HEK293 (cell line): ENCODE data around the gene TNFSF13.
A peak's percentile ranks its signal among the peaks of the same experiment; 100 is the strongest.

Experiments
- GLIS1 ChIP-seq: fragments of 450-650 bp; formaldehyde crosslinking; IDR thresholded peaks from 2 replicates; pipeline ENCODE4 v1.5.1; 2016; ENCODE audit warnings: missing biosample characterization, missing genetic modification characterization
- IKZF3 ChIP-seq: fragments of 450-650 bp; IDR thresholded peaks from 2 replicates; pipeline ENCODE4 v1.5.0; 2018; ENCODE audit warnings: missing biosample characterization, mild to moderate bottlenecking, missing genetic modification characterization, moderate library complexity
- INSM2 ChIP-seq: fragments of 450-650 bp; formaldehyde crosslinking; IDR thresholded peaks from 2 replicates; pipeline ENCODE4 v1.5.1; 2016; ENCODE audit warnings: missing biosample characterization, missing genetic modification characterization
- KLF10 ChIP-seq: fragments of 450-650 bp; IDR thresholded peaks from 2 replicates; pipeline ENCODE4 v1.5.1; 2018; ENCODE audit warnings: missing biosample characterization, mild to moderate bottlenecking, missing genetic modification characterization
- MZF1 ChIP-seq: fragments of 450-650 bp; formaldehyde crosslinking; IDR thresholded peaks from 2 replicates; pipeline ENCODE4 v1.5.1; 2017; ENCODE audit warnings: missing biosample characterization, missing genetic modification characterization, borderline replicate concordance
- OVOL3 ChIP-seq: fragments of 450-650 bp; formaldehyde crosslinking; IDR thresholded peaks from 2 replicates; pipeline ENCODE4 v1.5.1; 2016; ENCODE audit warnings: missing biosample characterization, missing genetic modification characterization
- PATZ1 ChIP-seq: fragments of 450-650 bp; formaldehyde crosslinking; IDR thresholded peaks from 2 replicates; pipeline ENCODE4 v1.5.1; 2016; ENCODE audit warnings: missing biosample characterization, missing genetic modification characterization
- SP2 ChIP-seq: fragments of 450-650 bp; formaldehyde crosslinking; IDR thresholded peaks from 2 replicates; pipeline ENCODE4 v1.5.1; 2016; ENCODE audit warnings: missing biosample characterization, missing genetic modification characterization
- SP7 ChIP-seq: fragments of 450-650 bp; formaldehyde crosslinking; IDR thresholded peaks from 2 replicates; pipeline ENCODE4 v1.5.1; 2016; ENCODE audit warnings: missing biosample characterization, missing genetic modification characterization
- TCF7L2 ChIP-seq: IDR thresholded peaks from 2 replicates; pipeline ENCODE4 v1.6.1; 2011; ENCODE audit warnings: low read depth, mild to moderate bottlenecking, inconsistent platforms, low read length, moderate library complexity, borderline replicate concordance
- ZBTB20 ChIP-seq: fragments of 450-650 bp; formaldehyde crosslinking; IDR thresholded peaks from 2 replicates; pipeline ENCODE4 v1.5.1; 2016; ENCODE audit warnings: missing biosample characterization, missing genetic modification characterization
- ZBTB8A ChIP-seq: fragments of 450-650 bp; formaldehyde crosslinking; IDR thresholded peaks from 2 replicates; pipeline ENCODE4 v1.5.1; 2016; ENCODE audit warnings: missing biosample characterization, missing genetic modification characterization
- ZEB2 ChIP-seq: fragments of 450-650 bp; formaldehyde crosslinking; IDR thresholded peaks from 2 replicates; pipeline ENCODE4 v1.5.1; 2016; ENCODE audit warnings: missing biosample characterization, missing genetic modification characterization
- ZNF211 ChIP-seq: fragments of 450-650 bp; formaldehyde crosslinking; IDR thresholded peaks from 2 replicates; pipeline ENCODE4 v1.5.1; 2016; ENCODE audit warnings: low read depth, missing biosample characterization, missing genetic modification characterization
- ZNF24 ChIP-seq: fragments of 450-650 bp; formaldehyde crosslinking; IDR thresholded peaks from 2 replicates; pipeline ENCODE4 v1.5.1; 2016; ENCODE audit warnings: missing biosample characterization, missing genetic modification characterization
- ZNF280D ChIP-seq: fragments of 450-650 bp; formaldehyde crosslinking; IDR thresholded peaks from 2 replicates; pipeline ENCODE4 v1.5.1; 2016; ENCODE audit warnings: missing biosample characterization, missing genetic modification characterization
- ZNF311 ChIP-seq: fragments of 450-650 bp; formaldehyde crosslinking; IDR thresholded peaks from 2 replicates; pipeline ENCODE4 v1.5.1; 2017; ENCODE audit warnings: missing biosample characterization, missing genetic modification characterization, borderline replicate concordance
- ZNF335 ChIP-seq: fragments of 450-650 bp; formaldehyde crosslinking; conservative IDR thresholded peaks from 2 replicates; pipeline ENCODE4 v1.5.1; 2016; ENCODE audit warnings: missing biosample characterization, missing genetic modification characterization
- ZNF398 ChIP-seq: fragments of 450-650 bp; formaldehyde crosslinking; IDR thresholded peaks from 2 replicates; pipeline ENCODE4 v1.5.1; 2017; ENCODE audit warnings: missing biosample characterization, missing genetic modification characterization
- ZNF423 ChIP-seq: fragments of 450-650 bp; formaldehyde crosslinking; IDR thresholded peaks from 2 replicates; pipeline ENCODE4 v1.5.1; 2016; ENCODE audit warnings: missing biosample characterization, missing genetic modification characterization
- ZNF426 ChIP-seq: fragments of 450-650 bp; formaldehyde crosslinking; IDR thresholded peaks from 2 replicates; pipeline ENCODE4 v1.5.1; 2017; ENCODE audit warnings: missing biosample characterization, missing genetic modification characterization, mild to moderate bottlenecking, inconsistent platforms, moderate library complexity
- ZNF624 ChIP-seq: fragments of 450-650 bp; formaldehyde crosslinking; IDR thresholded peaks from 2 replicates; pipeline ENCODE4 v1.5.1; 2017; ENCODE audit warnings: missing biosample characterization, missing genetic modification characterization
- ZNF654 ChIP-seq: fragments of 450-650 bp; formaldehyde crosslinking; IDR thresholded peaks from 2 replicates; pipeline ENCODE4 v1.5.1; 2016; ENCODE audit warnings: low read depth, missing biosample characterization, missing genetic modification characterization
- ZNF692 ChIP-seq: fragments of 450-650 bp; formaldehyde crosslinking; IDR thresholded peaks from 2 replicates; pipeline ENCODE4 v1.5.1; 2016; ENCODE audit warnings: missing biosample characterization, missing genetic modification characterization
- ZXDB ChIP-seq: fragments of 450-650 bp; formaldehyde crosslinking; IDR thresholded peaks from 2 replicates; pipeline ENCODE4 v1.5.1; 2016; ENCODE audit warnings: missing biosample characterization, missing genetic modification characterization

The TNFSF13 gene

GRCh38 chr17:7579001-7579833 is 20.7 kb downstream of the TNFSF13 start, which contains the start of gene CD68 (continued):
- TF ChIP-seq ZBTB20 (peak; percentile 76; the same call in 1 of the 2 replicates), PATZ1 (tag by site-specific recombination) (peak; percentile 88), ZNF426 (no peak), ZBTB8A (tag by site-specific recombination) (no peak; the same call in 1 of the 2 replicates), ZXDB (peak; percentile 62; the same call in 1 of the 2 replicates), ZNF624 (tag by site-specific recombination) (no peak), TCF7L2 (no peak), ZNF423 (tag by site-specific recombination) (no peak; the same call in 1 of the 2 replicates), ZNF335 (tag by site-specific recombination) (peak; percentile 42; the same call in 1 of the 2 replicates), GLIS1 (tag by site-specific recombination) (peak; percentile 94), OVOL3 (tag by site-specific recombination) (no peak), ZEB2 (peak; percentile 67), ZNF398 (tag by site-specific recombination) (peak; percentile 51), SP7 (tag by site-specific recombination) (peak; percentile 75), KLF10 (peak; percentile 77), ZNF654 (tag by site-specific recombination) (no peak), ZNF311 (no peak), ZNF280D (tag by site-specific recombination) (no peak), ZNF211 (tag by site-specific recombination) (no peak), MZF1 (tag by site-specific recombination) (peak; percentile 100), SP2 (peak; percentile 58), INSM2 (tag by site-specific recombination) (peak; percentile 38; the same call in 1 of the 2 replicates), ZNF692 (tag by site-specific recombination) (peak; percentile 9), ZNF24 (tag by site-specific recombination) (no peak), IKZF3 (tag by site-specific recombination) (peak; percentile 84)
